Epidermal melanocyte (primary cell): ENCODE measurements around the gene OPN4.
"Not testable (repeated sequence)": the region's sequence is repeated elsewhere in the genome, so short reads cannot be mapped to it uniquely, and the experiment has no call there.

Experiments used
- DNase-seq: peaks from one replicate; pipeline ENCODE4 v3.0.0; 2011; ENCODE audit warnings: low spot score; ENCODE audit not compliant: insufficient read length

Gene OPN4

GRCh38 chr10:86654411-86655172, at the start of gene OPN4:
TSS of gene OPN4 (plus strand) at chr10:86654547. CDS start at chr10:86654784, 237 bp downstream.
- DNase-seq, result no peak

GRCh38 chr10:86607674-86608073, 46.7 kb upstream of the OPN4 start:
- no peak for DNase-seq

GRCh38 chr10:86609920-86610319, 44.4 kb upstream of the OPN4 start:
- no peak for DNase-seq

GRCh38 chr10:86611386-86611785, 43.0 kb upstream of the OPN4 start:
- no peak for DNase-seq

- DNase-seq, result no peak
Observed at GRCh38 chr10:86613096-86613495, 41.3 kb upstream of the OPN4 start.

- DNase-seq, result no peak
Observed at GRCh38 chr10:86613905-86614304, 40.4 kb upstream of the OPN4 start.

GRCh38 chr10:86614853-86615252, 39.5 kb upstream of the OPN4 start:
- DNase-seq, result no peak

GRCh38 chr10:86617278-86617677, 37.1 kb upstream of the OPN4 start:
- DNase-seq, result not testable (repeated sequence)

GRCh38 chr10:86628311-86628710, 26.0 kb upstream of the OPN4 start:
- DNase-seq, result no peak

GRCh38 chr10:86630079-86630478, 24.3 kb upstream of the OPN4 start:
- no peak for DNase-seq

- DNase-seq, result no peak
Observed at GRCh38 chr10:86632009-86632800, 22.1 kb upstream of the OPN4 start.

GRCh38 chr10:86632951-86633350, 21.4 kb upstream of the OPN4 start:
- DNase-seq, result no peak

GRCh38 chr10:86635402-86635801, 18.9 kb upstream of the OPN4 start:
- no peak for DNase-seq

- no peak for DNase-seq
Observed at GRCh38 chr10:86636311-86636710, 18.0 kb upstream of the OPN4 start.

- no peak for DNase-seq
Observed at GRCh38 chr10:86642021-86642420, 12.3 kb upstream of the OPN4 start.

- DNase-seq, result no peak
Observed at GRCh38 chr10:86642499-86642898, 11.8 kb upstream of the OPN4 start.

- no peak for DNase-seq
Observed at GRCh38 chr10:86644152-86644793, 10.1 kb upstream of the OPN4 start.

GRCh38 chr10:86644794-86645445, 9.4 kb upstream of the OPN4 start:
- DNase-seq, result no peak

GRCh38 chr10:86645621-86646165, 8.7 kb upstream of the OPN4 start:
- not testable (repeated sequence) for DNase-seq

GRCh38 chr10:86646532-86646931, 7.8 kb upstream of the OPN4 start:
- DNase-seq, result no peak

- no peak for DNase-seq
Observed at GRCh38 chr10:86646933-86647332, 7.4 kb upstream of the OPN4 start.
